ENCODE measurements around the gene CDH4. TPM values are rescaled to one million over a fixed set of nuclear protein-coding genes. Genes with fewer than 3 reads are reported as not detected.

The CDH4 gene
- total RNA-seq, 1 experiment from 2014 or later, result not detected

GRCh38 chr20:61274326-61274725 is 22.3 kb downstream of the CDH4 start:
- CTCF ChIA-PET, result interaction anchor here (0.7 kb wide), 1 partner anchor 882 kb away, joined by 11 read pairs; no protein-coding TSS in a partner anchor
- in situ Hi-C loops (cut with HindIII; ENCODE audit: low pct_unique_long_range_greater_than_20kb, low sequenced_read_pairs), result no loop called here
- Histone ChIP-seq H3K9me3 (ENCODE audit: control insufficient read depth, insufficient read depth, low read depth, low read length) (no peaks in the 10 kb centered on the region), H3K4me1 (ENCODE audit: control insufficient read depth, insufficient read depth, low read length) (no peaks in the 10 kb centered on the region), H3K27me3 (ENCODE audit: control insufficient read depth, insufficient read depth, low read length) (no peaks in the 10 kb centered on the region; the same call in 1 of the 2 replicates), H3K36me3 (ENCODE audit: control insufficient read depth, insufficient read depth, low read length) (no peaks in the 10 kb centered on the region), H3K27ac (ENCODE audit: low read length) (no peak overlapping the region), H3K4me3 (ENCODE audit: low read depth in 2 of 2, low read length in 2 of 2) (no peak overlapping the region)
- POLR2A ChIA-PET, result no interaction called here
- DNase-seq (ENCODE audit: low read depth, low spot score), result no peak
- no peak for TF ChIP-seq TCF7L2 (IDR thresholded peaks at IDR 0.05; ENCODE audit: low read depth, low read length)
- TF ChIP-seq CTCF (IDR thresholded peaks at IDR 0.05), result no peak
- no peak for TF ChIP-seq REST (IDR thresholded peaks at IDR 0.05; ENCODE audit: insufficient read depth in 1 of 2, low read depth in 2 of 2, low read length in 1 of 2)
- TF ChIP-seq POLR2AphosphoS5 (IDR thresholded peaks at IDR 0.05; ENCODE audit: low read depth, low read length), result no peak
- no peak for TF ChIP-seq SIN3A (IDR thresholded peaks at IDR 0.05; ENCODE audit: borderline replicate concordance, insufficient read depth, low read depth, low read length)
- ATAC-seq, result no peak
- intact Hi-C loops (cut with micrococcal nuclease; ENCODE audit: unreplicated experiment), result no loop called here
- BruUV-seq (replicated peaks), result no TSS peak

- H3K9me3 ChIP-seq (ENCODE audit: control insufficient read depth, insufficient read depth, low read depth, low read length), result no peaks in the 10 kb centered on the region
- TF ChIP-seq TCF7L2 (IDR thresholded peaks at IDR 0.05; ENCODE audit: low read depth, low read length) (no peak), REST (IDR thresholded peaks at IDR 0.05; ENCODE audit: insufficient read depth in 1 of 2, low read depth in 2 of 2, low read length in 1 of 2) (no peak), CTCF (IDR thresholded peaks at IDR 0.05) (no peak), SIN3A (IDR thresholded peaks at IDR 0.05; ENCODE audit: borderline replicate concordance, insufficient read depth, low read depth, low read length) (no peak)
- in situ Hi-C loops (cut with HindIII; ENCODE audit: low pct_unique_long_range_greater_than_20kb, low sequenced_read_pairs) (no loop called here), intact Hi-C loops (cut with micrococcal nuclease; ENCODE audit: unreplicated experiment) (no loop called here)
- ChIA-PET CTCF (no interaction called here), POLR2A (no interaction called here)
- H3K27ac ChIP-seq (ENCODE audit: low read length), result no peak overlapping the region
- no peak overlapping the region for H3K4me3 ChIP-seq (ENCODE audit: low read depth in 2 of 2, low read length in 2 of 2)
- no TSS peak for BruUV-seq (replicated peaks)
- H3K4me1 ChIP-seq (ENCODE audit: control insufficient read depth, insufficient read depth, low read length), result no peaks in the 10 kb centered on the region
- DNase-seq (ENCODE audit: low read depth, low spot score), result no peak
- H3K27me3 ChIP-seq (ENCODE audit: control insufficient read depth, insufficient read depth, low read length), result no peaks in the 10 kb centered on the region; the same call in 1 of the 2 replicates
- no peak for ATAC-seq
- H3K36me3 ChIP-seq (ENCODE audit: control insufficient read depth, insufficient read depth, low read length), result no peaks in the 10 kb centered on the region
Observed at GRCh38 chr20:61278296-61278695, 26.2 kb downstream of the CDH4 start.
